MV-4-11 (cell line): ENCODE data around the gene GABRR3.

Experiments
- DNase-seq: peaks from one replicate; lab custom pipeline; 2025; lab: John Stamatoyannopoulos, UW

GABRR3 gene

GRCh38 chr3:97990624-97991292 is 44.4 kb downstream of the GABRR3 start:
- peak; percentile 52 for DNase-seq

- no peak for DNase-seq
Observed at GRCh38 chr3:97988784-97989568, 46.1 kb downstream of the GABRR3 start.

- DNase-seq, result no peak
Observed at GRCh38 chr3:97987306-97987705, 47.8 kb downstream of the GABRR3 start.

GRCh38 chr3:97983933-97984491 is 51.1 kb downstream of the GABRR3 start:
- no peak for DNase-seq

GRCh38 chr3:97981886-97982285 is 53.2 kb downstream of the GABRR3 start:
- peak; percentile 9 for DNase-seq

- DNase-seq, result no peak
Observed at GRCh38 chr3:97979610-97980009, 55.5 kb downstream of the GABRR3 start.

GRCh38 chr3:97975466-97975865 is 59.6 kb downstream of the GABRR3 start:
- DNase-seq, result no peak

- DNase-seq, result no peak
Observed at GRCh38 chr3:97974996-97975395, 60.1 kb downstream of the GABRR3 start.

- no peak for DNase-seq
Observed at GRCh38 chr3:97972976-97973375, 62.1 kb downstream of the GABRR3 start.

- peak; percentile 49 for DNase-seq
Observed at GRCh38 chr3:97971679-97972567, 63.2 kb downstream of the GABRR3 start, which contains the start of gene RIOX2. RIOX2 (minus strand) TSS chr3:97972431; CDS start chr3:97967593, 4,838 bp downstream.

- DNase-seq, result peak; percentile 7
Observed at GRCh38 chr3:97970956-97971620, 64.0 kb downstream of the GABRR3 start.

GRCh38 chr3:97970156-97970555 is 65.0 kb downstream of the GABRR3 start:
- peak; percentile 11 for DNase-seq

- DNase-seq, result no peak
Observed at GRCh38 chr3:97969541-97969940, 65.6 kb downstream of the GABRR3 start.

GRCh38 chr3:97968376-97968775 is 66.7 kb downstream of the GABRR3 start:
- no peak for DNase-seq

GRCh38 chr3:97967966-97968365 is 67.1 kb downstream of the GABRR3 start:
- no peak for DNase-seq

- DNase-seq, result no peak
Observed at GRCh38 chr3:97960993-97961766, 73.9 kb downstream of the GABRR3 start.

- DNase-seq, result no peak
Observed at GRCh38 chr3:97960551-97960950, 74.6 kb downstream of the GABRR3 start.

GRCh38 chr3:97959872-97960271 is 75.2 kb downstream of the GABRR3 start:
- DNase-seq, result no peak

- DNase-seq, result no peak
Observed at GRCh38 chr3:97958796-97959195, 76.3 kb downstream of the GABRR3 start.

GRCh38 chr3:97958396-97958795 is 76.7 kb downstream of the GABRR3 start:
- DNase-seq, result no peak
